ENCODE results near the gene TXNRD2. TPM values are rescaled to one million over a fixed set of nuclear protein-coding genes. Genes with fewer than 3 reads are reported as not detected.
"Not testable (repeated sequence)": the region's sequence is repeated elsewhere in the genome, so short reads cannot be mapped to it uniquely, and the experiment has no call there.

Gene TXNRD2
- total RNA-seq, 1 experiment from 2014 or later: 39.5 TPM

DNA sequence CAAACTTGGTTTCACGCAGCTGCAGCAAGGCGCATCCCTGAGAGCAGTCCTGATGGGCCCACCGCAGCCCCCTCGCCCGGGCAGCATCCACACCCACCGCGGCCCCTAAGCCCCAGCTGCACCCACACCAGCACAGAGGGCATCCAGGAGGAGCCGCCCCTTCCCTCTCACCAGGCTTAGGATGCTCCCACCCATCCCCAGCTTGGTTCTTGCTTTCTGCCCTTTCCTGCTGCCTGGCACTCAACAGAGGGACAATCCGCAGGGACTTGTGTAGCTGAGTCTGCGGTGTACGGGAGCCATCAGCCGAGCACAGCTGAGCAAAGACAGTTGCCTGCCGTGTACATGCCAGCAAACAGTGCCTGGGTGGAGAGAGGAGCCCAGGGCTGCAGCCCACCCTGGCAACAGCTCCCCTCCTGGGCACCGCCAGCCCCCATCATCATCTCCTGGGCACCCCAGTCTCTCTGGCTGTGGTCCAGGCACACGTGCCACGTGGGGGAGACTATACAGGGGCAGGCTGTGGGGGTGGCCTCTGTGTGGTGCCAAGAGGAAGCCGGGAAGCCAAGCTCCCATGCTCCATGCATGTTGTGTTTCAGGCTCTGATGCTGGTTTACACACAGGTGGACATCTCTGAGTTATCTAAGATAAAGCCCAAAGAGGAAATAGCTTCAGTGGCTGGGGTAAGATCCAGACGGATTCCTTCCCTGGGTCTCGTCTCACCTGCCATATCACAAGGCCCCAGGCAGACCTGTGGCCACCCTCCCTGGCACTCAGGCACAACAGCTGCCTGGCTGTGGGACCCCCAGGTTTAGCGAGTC is 50.9 kb downstream of the TXNRD2 start:
- no peak for DNase-seq (ENCODE audit: low read depth)

DNA sequence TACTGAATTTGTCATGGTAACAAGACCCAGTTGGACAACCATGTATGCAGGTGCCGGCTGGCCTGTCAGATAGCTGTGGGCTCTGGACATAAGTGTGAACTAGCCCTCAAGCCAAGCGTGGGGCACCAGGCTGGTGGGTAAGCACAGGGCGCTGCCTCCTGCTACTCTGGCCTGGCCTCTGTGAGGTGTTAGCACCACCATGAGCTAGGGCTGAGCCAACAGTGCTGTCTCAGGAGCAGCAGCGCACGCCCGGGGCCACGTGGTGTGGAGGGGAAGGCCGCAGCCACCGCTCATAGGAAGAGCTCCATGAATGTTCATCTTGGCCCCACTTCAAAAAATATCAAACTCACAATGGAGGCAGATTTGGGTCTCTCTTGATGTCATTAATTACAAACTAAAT is 51.7 kb downstream of the TXNRD2 start:
- DNase-seq (ENCODE audit: low read depth): no peak

DNA sequence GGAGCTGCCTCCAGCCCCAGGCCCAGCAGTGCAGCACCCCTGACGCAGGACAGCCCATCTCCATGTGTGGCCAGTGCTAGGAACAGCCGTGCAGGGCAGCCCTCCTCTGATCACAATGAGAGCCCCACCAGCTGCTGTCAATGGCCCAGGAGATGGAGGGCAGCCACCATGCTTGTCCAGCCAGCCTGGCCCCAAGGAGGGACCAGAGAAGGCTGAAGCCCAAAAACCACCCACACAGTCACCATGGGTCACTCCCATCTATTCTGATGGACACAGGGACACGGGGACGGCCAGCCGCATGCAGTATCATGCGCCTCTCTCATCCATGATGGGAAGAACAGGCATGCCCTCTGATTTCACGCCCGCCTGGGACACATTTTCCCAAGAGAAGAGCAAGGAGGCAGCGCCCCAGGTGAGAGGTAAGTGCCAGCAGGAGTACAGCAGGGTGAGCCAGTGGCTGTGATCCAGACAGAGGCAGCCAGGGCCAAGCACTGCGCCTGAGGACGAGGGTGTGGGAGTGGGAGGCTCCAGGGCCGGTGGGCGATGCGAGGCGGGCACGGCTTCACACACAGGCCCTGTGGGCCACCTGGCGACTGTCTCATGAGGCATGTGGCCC is 53.4 kb downstream of the TXNRD2 start:
- DNase-seq (ENCODE audit: low read depth): no peak

DNA sequence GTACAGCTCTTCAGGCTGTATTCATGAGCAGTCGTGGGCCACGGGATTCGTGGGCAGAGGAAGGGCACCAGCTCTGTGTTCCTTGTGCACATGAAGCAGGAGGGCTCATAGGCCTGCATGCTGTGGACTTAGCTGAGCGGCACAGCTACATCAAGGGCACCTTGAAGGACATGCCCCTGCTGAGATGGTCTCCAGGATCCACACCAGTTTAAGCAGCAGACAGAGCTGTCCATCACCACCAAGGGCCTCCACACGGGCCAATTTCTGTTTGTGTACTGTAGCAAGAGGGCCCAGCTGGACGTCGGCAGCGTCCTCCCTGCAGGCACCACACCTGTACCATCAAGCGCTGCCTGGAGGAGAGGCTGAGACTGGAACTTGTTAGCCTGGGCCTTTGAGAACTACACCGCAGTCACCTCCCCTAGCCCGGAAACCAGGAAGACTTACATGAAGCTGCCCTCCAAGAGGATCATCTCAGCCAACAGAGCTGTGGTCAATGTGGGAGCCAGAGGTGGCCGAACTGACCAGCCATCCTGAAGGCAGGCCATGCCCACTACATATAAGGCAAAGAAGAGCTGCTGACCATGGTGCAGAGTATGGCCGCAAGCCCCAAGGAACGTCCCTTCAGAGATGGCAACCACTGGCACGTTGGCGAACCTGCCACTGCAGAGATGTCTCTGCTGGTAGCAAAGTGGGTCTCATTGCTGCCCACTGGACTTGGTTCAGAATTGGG is 54.2 kb downstream of the TXNRD2 start:
- no peak for DNase-seq (ENCODE audit: low read depth)

DNA sequence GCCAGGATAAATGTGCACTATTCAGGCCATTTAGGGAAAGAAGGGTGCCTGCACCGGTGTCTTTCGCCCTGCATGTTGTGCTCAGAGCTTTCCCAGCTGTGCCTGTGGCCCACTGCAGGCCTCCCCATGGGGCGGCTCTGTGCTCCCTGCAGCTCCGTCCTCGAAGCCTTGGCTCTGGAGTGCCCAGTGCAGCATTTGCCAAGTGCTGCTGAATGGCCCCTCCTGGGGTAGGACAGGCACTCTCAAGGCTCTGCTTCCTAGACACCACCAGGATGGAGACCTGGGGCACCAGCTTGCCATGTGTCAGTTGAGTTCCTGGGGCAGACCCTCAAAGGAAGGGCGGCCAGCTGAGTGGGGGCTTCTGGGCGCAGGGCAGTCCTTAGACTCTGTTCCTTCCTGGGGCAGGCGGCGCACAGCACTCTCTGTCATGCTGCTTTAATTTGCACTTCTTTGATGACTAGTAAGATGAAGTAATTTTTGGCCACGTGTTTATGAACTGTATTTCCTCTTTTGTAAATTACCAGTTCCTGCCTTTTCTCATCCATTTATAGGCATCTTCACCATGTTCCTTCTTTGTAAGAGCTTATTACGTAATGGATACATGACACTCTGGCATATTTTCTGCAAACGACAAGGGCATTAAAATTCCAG is 54.9 kb downstream of the TXNRD2 start:
- DNase-seq (ENCODE audit: low read depth): no peak

DNA sequence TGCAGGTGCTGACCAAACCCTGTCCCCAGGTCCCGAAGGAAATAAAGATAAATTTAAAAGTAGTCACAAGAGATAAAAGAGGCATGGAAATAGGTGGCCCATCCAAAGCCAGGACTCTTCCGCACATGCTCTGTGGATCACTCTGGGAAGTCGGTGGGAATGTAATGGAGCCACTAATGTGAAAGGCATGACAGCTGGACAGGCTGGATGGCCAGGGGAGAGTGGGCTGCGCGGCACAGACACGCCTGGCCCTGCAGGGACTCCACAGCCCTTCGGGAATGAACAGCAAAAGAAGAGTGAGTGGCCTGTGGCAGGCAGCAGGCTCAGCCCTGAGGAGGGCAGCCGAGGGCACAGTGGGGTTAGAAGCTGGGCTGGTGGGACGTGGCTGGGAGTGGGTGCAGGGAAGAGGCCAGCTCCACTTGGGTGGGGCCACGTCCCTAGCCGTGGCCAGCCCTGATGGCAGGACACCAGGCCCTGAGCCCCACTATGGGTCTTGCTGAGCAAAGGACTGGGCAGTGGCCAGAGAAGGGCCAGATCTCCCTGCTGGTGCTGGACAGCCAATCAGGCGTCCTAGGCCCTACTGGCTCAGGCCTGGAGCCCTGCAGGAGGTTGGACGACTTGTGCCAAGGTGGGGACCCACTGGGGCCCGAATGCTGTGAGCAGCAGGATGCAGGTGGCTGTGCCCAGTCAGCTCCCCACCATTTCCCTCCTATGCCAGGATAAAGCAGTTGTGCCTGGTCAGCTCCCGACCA is 55.6 kb downstream of the TXNRD2 start:
- peak; percentile 70 for DNase-seq (ENCODE audit: low read depth)

DNA sequence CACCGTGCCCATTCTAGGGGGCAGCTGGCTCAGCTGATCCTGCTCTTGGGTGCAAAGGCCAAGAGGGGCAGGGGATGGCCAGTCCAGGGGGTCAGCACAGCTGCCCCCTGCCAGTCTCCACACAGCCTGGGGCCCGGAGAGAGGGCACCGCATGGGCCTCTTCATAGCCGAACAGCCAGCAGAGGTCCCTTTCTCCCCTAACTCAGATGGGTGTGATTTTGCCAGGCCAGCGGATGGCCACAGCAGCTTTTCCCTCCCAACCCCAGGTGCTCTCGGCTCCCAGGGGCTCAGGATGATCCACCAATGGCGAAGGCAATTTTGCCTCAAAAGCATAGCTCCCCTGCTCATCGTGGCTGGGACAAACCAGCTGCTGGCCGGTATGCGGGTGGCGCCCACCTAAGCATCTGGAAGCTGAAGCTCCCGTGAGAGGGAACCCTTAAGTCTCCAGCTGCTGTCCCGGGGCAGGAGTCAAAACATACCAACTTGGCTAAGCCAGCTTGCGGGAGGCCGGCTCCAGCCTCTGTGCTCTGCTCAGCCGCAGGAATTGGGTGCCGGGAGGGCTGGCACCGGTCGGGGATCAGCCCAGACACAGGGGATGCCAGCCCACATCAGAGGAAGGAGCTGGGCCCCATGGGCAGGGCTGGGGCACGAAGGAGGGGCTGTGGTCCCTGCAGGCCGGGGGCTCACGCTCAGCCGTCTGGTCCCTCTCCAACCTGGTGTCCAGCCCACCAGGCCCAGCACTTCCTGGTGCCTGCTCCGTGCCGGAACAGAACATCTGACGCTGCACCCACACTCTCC is 56.5 kb downstream of the TXNRD2 start:
- DNase-seq (ENCODE audit: low read depth): peak; percentile 87

DNA sequence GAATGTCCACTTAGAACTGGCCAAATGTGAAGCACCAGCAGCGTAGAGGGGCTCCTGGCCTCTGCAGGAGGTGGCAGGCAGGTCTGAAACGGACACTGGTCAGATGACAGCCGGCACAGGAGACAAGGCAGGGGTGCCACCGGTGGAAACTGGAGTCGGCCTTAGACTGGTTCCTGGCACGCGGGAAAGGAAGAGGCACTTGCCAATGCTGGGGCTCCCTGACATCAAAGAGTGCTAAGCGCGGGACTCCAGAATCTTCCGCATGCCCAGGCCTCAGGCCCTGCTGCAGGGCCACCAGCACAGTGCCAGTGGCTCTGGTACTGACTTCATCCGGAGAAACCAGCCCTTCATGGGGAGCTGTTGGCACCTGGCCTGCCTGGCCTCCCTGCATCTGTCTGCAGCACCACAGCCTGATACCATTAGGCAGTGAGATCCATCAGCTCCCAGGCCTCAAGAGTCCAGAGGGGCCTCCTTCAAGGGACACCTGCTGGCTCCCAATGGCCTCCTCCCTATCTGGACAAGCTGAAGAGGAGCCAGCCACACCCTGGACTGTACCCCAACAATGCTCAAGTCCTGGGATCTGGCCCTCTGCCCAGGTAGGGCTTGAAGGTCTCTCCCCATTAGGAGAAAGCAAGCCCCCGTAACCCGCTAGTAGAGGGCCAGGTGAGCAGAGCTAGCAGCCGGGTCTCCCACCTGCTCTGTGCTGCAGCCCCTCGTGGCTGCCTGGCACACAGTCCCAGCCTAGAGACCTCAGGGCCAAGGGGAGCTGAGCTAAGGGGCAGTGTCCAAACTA is 57.3 kb downstream of the TXNRD2 start:
- DNase-seq (ENCODE audit: low read depth): no peak

DNA sequence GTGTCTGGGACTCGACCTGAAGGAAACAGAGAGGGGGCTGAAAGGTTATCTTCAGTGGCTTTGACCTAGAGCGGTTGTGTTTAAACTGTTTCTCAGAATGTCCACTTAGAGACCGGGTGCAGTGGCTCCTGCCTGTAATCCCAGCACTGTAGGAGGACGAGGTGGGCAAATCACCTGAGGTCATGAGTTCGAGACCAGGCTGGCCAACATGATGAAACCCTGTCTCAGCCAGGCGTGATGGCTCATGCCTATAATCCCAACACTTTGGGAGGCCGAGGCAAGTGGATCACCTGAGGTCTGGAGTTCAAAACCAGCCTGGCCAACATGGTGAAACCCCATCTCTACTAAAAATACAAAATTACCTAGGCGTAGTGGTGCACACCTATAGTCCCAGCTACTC is 58.2 kb downstream of the TXNRD2 start:
- DNase-seq (ENCODE audit: low read depth): not testable (repeated sequence)

DNA sequence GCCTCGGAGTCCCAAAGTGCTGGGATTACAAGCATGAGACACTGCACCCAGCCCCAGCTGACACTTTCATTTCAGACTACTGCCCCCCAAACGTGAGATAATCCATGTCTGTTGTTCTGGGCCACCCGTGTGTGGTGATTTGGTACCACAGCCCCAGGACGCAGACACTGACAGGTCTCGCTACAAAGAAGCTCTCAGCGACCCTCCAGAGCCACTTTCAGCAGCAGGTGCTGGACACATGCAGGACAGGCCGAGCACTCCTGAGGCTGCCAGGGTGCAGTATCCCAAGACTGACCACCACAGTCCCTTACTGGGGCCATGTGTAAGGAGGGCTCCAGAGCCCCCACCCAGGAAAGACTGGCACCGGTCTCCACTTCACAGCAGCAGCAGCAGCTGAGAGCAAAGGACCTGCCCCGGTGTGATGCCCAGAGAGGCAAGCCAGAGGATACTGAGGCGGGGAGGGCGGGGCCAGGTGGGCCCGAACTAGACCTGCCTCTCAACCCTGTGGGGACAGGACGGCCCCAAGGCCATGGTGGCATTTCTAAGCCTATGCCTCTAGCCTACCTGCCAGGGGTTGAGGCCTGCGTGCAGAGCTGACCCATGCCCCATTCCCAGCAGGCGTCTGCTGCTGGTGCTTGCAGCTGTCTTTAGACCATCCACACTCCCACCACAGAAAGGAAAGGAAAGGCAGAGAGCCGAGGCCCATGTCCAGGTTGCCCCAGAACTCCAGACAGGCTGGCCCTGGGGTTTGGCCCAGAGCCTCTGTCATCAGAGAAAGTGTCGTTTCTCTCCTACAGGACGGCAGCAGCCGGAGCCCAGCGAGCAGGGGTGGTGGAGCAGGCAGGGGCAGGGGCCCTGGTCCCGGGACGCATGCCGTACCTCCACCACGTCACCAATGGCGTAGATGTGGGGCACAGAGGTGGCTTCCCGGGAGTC is 58.9 kb downstream of the TXNRD2 start:
- DNase-seq (ENCODE audit: low read depth): no peak

DNA sequence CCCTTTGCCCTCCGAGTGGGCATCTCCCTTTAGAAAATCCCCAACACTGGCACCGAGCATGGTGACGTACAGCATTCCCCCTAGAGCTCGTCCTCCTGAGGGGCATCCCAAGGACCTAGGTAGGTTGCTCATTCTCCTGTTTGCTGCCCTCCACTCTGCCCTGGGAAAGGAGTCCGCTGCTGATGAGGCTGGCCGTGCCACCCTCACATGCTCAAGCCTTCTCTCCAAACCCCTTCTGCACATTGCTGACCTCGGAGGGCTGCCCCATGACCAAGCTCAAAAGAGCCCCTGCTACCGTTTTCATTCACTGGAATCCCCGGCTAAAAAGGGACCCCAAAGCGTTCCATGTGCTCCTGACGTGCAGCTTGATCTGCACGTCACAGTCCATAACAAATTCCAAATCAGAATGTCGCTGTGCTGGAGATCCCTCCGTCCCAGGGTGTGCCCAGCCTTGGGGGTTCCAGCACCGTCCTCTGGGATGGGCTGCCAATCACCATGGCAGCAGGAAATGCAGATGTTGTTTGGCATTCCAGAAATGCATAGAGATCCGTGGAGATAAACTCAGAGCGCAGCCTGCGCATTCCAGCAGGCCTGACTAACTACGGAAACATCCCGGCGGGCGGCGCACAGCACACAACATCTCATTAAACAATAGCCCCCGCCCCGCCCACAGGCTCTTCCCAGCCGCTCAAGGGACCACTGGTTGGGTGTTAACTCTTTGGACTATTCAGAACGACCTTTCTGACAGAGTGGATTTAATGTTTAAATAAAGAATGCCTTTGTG is 60.6 kb downstream of the TXNRD2 start:
- DNase-seq (ENCODE audit: low read depth): peak; percentile 97

DNA sequence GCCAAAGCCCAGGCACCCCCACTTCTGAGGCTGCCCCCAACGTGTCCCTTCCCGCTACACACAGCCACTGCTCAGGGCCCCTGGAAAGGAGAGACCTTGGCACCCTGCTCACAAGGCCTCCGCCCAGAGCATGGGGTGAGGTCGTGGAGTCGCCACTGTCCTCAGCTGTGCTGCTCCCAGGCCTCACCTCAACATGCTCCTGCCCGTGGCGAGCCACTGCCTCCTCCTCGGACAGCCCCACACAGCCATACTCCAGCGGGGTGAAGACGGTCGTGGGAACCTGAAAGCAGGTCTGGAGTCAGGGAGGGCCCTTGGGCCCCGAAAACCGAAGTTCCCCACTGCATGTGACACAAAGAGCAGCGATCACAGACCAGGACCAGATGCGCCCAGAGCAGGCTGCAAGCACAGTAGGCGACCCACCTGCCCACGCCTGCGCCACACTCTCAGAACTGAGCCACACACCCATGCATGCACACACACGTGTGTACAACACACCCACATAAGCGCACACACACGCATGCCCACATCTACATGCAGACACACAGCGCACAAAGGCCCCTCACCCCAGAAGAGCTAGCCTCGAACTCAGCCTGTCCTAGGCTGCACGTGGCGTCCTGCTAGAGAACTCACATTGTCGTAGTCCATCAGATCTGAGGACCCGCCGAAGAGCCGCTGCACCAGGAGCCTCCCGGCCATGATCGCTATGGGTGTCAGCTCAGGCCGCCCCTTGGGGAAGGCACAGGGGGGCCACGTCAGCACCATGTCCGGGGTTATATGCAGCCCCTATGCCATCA is 61.4 kb downstream of the TXNRD2 start:
- DNase-seq (ENCODE audit: low read depth): no peak

DNA sequence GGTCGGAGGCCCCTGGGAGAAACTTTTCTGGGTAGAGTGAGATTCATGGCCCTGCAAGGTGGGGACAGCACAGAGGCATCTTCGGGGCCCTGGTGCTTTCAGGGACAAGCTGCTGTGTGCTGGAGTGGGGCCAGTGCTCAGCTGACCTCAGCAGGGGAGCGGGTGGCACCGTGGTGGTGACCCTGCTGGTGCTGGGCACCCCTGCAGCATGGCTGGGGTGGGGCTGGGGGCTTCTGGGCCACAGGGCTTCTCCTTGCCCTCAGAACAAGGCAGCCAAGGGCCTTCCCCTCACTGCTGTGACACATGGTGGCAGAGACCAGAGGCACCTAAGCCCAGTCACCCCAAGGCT is 62.0 kb downstream of the TXNRD2 start:
- no peak for DNase-seq (ENCODE audit: low read depth)

DNA sequence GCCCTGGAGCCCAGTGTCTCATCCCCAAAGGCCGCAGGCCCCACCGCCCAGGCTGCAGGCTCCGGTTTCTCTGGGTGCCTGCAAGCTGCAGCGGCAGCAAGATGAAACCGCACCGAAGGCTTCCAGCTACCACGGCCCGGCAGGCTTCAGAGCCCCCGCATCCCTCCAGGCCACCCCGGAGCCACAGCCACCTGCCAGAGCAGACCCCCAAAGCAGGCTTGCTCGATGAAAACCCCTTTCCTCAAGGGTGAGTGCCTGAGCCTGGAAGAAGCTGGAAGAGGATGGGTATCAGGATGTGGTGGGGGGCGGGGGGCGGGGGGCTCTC is 62.4 kb downstream of the TXNRD2 start:
- DNase-seq (ENCODE audit: low read depth): no peak

DNA sequence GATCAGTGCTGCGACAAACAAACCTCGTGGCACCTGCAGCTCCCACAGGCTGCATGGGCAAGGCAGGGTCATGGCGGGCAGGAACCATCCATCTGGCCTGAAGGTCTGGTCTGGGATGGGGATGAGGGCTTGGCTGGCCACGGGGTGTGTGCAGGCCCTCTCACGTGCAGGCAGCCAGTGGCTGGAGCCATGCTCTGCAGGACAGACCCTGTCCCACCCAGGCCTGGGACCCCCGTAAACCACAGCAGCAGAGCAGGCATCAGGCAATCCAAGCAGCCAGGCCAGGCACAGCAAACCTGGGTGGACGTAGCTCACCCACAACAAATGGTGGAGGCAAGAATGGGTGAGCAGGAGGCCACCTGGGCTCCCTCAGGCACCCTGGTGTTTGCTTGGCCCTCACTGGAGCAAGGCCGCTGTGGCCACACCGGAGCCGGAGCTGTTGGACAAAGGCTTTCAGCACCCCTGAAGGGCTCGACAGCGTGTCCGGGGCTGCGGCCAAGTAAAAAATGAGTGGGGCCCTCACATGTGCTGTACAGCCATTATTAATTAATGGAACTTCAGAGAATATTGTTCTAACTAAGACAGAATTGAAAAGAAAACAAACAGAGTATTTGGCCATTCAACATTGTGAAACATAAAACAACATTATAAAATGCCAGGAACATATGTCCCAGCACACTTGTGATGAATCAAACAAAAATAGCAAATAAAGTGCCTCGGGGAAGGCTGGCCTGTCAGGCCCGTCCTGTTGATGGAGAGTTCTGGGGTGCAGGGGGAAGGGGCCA is 63.0 kb downstream of the TXNRD2 start:
- DNase-seq (ENCODE audit: low read depth): peak; percentile 49

DNA sequence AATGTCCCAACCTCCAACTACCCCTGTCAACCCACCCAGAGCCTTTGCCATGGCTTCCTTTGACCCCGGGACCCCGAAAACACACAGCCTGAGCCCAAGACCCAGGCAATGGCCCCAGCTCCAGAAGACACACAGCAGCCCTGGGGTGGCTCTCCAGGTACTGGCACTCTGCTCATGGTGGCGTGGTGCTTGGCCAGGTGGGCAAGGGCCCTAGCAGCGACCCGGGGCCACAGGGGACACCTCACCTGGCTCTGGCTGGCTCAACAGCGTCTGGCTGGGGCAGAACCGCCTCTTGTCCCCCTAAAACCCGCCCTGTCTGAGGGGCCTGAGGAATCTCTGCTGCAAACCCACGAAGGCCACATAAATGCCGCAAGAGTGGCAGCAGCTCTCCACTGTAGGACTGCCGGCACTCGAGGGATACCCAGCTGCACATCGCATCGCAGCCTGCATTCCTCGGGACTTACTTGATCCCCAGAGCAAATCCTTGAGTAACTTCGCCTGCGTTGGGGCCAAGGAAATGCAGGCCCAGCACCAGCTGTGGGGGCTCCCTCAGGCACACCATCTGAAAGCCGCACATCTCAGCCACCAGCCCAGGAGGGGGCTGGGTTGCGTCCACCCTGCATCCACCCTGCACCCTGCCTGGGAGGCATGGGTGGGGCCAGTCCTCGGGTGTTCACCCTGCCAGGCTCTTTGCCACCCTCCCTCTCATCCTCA is 63.8 kb downstream of the TXNRD2 start:
- peak; percentile 78 for DNase-seq (ENCODE audit: low read depth)
